ENCODE measurements around the gene FAM117B.
"Not testable (repeated sequence)": the region's sequence is repeated elsewhere in the genome, so short reads cannot be mapped to it uniquely, and the experiment has no call there.

Gene FAM117B

GRCh38 chr2:202760848-202761247 is 126.1 kb downstream of the FAM117B start:
- peak; percentile 39 for ATAC-seq
- no peak for DNase-seq

GRCh38 chr2:202762556-202762955 is 127.8 kb downstream of the FAM117B start:
- ATAC-seq (peak; percentile 75), DNase-seq (no peak)

DNA sequence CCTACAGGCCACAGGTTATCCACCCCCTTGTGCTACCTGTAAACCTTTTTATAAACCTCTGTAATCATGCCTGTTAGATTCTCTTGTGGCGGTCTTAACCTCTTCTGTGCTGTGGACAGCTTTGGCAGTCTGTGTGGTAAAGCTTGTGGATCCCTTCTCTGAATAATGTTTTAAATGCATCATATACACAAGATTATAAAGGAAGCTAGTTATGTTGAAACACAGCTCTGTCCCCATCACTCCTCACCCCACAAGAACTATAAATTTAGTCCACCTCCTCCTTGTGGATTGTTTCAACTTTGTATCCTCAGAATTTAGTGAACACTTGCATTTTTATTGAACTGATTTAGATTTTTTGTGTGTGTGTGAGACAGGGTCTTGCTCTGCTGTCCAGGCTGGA is 129.1 kb downstream of the FAM117B start:
- DNase-seq: no peak
- ATAC-seq: no peak

GRCh38 chr2:202764991-202765390 is 130.2 kb downstream of the FAM117B start:
- ATAC-seq (no peak), DNase-seq (no peak)

- DNase-seq: no peak
- ATAC-seq: no peak
Observed at GRCh38 chr2:202765436-202765835, 130.7 kb downstream of the FAM117B start.

DNA sequence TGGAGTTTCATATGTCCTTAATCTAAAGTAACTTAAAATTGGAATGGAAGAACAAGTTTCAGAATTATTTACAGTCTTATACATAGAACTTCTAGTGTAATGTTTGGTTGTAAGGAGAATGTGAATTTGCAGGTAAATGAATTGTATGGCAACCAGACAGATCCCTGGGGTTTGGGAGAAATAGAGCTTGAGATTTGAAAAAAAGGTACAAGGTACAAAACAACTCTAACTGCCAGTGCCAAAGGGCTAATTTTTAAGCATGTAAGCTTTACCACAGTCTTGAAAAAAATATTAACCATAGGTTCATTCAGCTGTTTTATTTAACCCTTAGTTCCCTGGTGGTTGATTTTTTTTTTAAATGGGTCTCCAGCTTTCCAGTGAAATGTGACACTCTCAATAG is 133.5 kb downstream of the FAM117B start:
- ATAC-seq: no peak
- DNase-seq: no peak

DNA sequence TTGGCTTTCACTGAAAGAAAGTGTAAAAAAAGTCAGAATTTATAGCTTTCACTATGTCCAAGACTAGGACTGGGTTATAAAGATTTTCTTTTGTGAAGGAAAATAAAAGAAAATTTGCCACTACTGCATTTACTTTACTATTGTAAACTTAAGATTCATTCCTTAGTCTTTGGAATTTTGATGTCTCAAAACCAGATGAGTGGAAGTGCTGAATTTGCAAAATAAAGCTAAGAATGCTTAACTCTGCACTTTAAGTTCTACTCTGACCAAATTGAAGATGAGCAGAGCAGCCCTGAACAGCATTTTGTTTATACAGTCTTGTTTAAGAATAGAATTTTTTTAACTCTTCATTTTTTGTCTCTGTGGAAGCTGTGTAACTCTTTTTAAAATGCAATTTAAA is 134.4 kb downstream of the FAM117B start:
- ATAC-seq (no peak), DNase-seq (no peak)

GRCh38 chr2:202771336-202771735 is 136.6 kb downstream of the FAM117B start:
- ATAC-seq (no peak), DNase-seq (no peak)

GRCh38 chr2:202771741-202772460 is 137.1 kb downstream of the FAM117B start:
- no peak for DNase-seq

DNA sequence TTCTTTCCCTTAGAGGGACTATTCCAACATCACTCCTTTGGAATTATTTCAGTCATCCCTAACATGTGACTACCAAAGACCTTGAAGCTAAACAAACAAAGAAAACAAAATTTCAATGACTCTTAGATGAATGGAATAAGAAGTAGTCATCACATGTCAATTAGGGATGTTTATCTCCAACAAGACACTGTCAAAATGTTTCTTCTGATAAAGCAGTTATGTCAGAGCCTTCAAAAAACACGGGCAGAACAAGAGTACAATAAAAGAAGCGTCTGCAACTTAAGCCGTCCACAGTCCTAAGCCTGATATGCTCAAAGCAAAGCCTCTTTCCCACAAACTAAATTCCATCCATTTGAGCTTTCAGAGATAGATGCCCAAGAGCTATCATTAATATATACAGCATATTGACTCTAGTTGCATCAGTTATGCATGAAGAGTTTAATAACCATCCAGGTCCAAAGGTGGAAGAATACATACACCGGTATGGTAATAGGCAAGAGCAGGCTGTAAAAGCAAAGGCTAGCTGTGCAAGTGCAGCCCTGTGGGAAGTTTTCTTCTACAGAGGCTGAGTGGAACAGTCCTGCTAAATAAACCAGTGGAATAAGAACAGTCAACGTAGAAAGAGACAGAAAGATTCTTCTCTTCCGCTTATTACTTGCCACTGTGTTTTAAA is 138.7 kb downstream of the FAM117B start:
- ATAC-seq: no peak
- DNase-seq: no peak

More at GRCh38 chr2:202771741-202772460, 137.1 kb downstream of the FAM117B start:
- ATAC-seq: no peak

DNA sequence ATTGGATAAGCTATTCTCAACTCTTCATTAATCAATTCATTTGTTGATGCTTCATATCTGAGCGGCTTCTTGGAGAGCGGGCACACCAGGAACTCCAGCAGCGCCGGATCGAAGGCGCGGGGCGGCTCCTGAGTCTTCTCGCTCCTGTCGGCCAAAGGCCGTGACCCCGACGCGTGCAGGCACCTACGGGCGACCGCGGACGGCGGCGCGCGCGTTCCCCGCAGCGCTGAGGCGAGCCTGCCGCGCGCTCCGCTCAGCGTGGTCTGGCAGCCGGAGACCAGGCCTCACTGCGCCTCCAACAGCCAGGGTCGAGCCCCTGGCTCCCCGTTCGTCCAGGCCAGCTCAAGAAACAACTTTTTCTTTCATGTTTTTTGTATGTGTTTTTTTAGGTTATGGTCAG is 139.3 kb downstream of the FAM117B start:
- DNase-seq (no peak), ATAC-seq (no peak)

DNA sequence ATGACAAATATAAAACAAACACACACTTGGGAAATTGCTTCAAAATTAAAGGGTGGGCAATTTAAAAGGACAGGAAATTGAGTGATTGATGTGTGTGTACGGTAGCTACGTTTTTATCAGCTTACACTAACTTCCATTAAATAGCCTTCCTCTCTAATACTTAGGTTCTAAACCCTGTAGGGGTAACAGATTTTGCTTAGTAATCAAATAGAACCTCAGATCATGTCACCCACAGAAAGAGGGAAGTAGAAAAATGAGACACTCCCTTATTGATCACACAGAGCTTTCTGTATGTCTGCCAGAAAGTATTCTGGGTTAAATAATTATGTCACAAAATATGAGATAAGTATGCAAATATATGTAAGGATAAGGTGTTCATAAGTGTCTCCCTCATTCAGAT is 143.4 kb downstream of the FAM117B start:
- ATAC-seq (no peak), DNase-seq (no peak)

GRCh38 chr2:202780514-202781021 is 145.8 kb downstream of the FAM117B start:
- no peak for DNase-seq

GRCh38 chr2:202782940-202783558 is 148.3 kb downstream of the FAM117B start:
- DNase-seq: no peak
- no peak for ATAC-seq

More at GRCh38 chr2:202780514-202781021, 145.8 kb downstream of the FAM117B start:
- peak; percentile 98 for ATAC-seq

- ATAC-seq: no peak
- no peak for DNase-seq
Observed at GRCh38 chr2:202786842-202787241, 152.1 kb downstream of the FAM117B start.

DNA sequence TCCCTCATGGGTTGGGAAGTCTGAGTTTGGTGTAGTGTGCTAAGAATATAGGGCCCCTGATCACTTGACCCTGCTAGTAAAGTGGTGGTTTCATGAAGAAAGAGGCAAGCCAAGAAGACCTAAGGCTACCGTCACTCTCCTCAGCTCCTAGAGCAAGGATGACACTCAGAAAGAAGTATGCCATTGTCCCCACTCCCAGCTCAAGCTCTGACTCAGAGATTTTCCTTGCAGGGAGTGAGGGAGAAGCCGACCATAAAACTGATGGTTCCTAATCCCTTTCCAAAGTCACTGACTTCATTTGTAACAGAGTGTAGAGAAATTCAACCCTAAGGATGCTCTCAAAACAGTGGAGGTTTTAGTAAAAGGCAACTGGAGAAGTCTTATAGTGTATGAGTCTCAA is 155.9 kb downstream of the FAM117B start:
- no peak for DNase-seq
- no peak for ATAC-seq

DNA sequence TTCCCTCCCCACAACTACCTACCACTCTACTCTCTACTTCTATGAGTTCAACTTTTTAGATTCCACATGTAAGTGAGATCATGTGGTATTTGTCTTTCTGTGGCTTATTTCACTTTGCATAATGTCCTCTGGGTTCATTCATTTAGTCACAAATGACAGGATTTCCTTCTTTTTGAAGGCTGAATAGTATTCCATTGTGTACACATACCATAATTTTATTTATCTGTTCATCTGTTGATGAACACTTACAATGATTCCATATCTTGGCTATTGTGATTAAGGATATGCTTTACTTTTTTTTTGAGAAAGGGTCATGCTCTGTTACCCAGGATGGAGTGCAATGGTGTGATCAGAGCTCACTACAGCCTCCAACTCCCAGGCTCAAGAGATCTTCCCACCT is 163.2 kb downstream of the FAM117B start:
- DNase-seq (no peak), ATAC-seq (no peak)

DNA sequence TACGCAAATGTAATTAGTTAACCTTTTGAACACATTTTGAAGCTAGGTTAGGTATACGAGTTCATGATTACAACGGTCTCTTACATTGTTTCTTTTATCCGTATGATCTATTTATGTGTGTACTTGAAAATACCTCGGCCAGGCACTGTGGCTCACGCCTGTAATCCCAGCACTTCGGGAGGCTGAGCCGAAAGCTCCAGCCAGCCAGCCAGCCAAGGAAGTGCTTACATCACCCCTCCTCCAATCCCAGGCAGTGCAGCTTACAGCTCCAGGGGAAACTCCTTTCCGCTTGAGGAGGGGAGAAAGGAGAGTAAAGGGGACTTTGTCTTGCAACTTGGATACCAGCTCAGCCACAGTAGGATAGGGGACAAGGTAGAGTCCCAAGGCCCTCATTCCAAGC is 171.1 kb downstream of the FAM117B start:
- not testable (repeated sequence) for ATAC-seq, DNase-seq

- not testable (repeated sequence) for DNase-seq, ATAC-seq
Observed at GRCh38 chr2:202807431-202808138, 172.8 kb downstream of the FAM117B start.

DNA sequence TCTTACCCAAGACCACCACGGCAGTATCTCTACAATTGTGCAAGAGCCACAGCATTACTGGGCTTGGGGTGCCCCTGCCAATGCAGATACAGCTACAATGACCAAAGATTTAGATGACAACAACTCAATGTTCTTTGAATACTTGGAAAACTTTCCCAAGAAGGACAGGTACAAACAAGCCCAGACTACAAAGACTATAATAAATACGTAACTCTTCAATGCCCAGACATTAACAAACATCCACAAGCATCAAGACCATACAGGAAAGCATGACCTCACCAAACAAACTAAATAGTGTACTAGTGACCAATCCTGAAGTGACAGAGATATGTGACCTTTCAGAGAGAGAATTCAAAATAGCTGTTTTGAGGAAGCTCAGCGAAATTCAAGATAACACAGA is 174.0 kb downstream of the FAM117B start:
- DNase-seq: no peak
- no peak for ATAC-seq

DNA sequence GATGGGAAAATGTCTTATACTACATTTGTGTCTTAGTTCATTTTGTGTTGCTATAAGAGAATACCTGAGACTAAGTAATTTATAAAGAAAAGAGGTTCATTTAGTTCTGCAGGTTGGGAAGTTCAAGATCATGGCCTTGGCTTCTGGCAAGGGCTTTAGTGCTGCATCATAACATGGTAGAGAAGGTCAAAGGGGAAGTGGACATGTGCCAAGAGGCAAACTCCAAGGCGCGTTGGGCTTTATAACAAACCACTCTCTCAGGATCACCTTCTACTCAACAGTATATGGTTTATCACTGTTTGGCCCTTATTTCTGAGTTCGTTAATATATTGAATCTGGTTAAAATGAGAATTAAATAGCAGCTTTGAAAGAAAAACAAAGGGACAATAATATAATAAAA is 178.6 kb downstream of the FAM117B start:
- no peak for DNase-seq
- no peak for ATAC-seq

DNA sequence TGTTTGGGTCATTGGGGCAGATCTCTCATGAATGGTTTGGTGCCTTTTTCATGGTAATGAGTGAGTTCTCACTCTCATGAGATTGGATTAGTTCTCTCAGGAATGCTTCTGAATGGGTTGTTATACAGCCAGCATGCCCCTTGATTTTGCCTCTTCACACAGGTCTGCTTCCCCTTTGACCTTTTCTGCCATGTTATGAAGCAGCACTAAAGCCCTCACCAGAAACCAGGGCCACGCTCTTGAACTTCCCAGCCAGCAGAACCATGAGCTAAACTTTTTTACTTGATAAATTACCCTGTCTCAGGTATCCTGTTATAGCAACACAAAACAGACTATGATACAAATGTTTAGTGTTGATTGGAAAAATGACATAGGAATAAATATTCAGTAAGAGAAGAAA is 179.5 kb downstream of the FAM117B start:
- DNase-seq (no peak), ATAC-seq (no peak)

Data from stimulated activated naive CD8-positive, alpha-beta T cell treated with anti-CD3 and anti-CD28 coated beads, Interleukin-15, Interleukin-2, amounts not matched to agents 100 U/mL and 50 U/mL, for 24 hours (primary cell).